K562 (cell line): ENCODE measurements around the gene DAGLB. TPM values are rescaled to one million over a fixed set of nuclear protein-coding genes. Genes with fewer than 3 reads are reported as not detected.
A peak's percentile ranks its signal among the peaks of the same experiment; 100 is the strongest.

Experiments
- BACH1 ChIP-seq: fragments of 200-800 bp; sonication (Bioruptor generic); IDR thresholded peaks from 2 replicates; pipeline ENCODE4 v1.6.1; 2016; ENCODE audit warnings: missing genetic modification characterization, missing compliant biosample characterization
- BCOR ChIP-seq: fragments of 450-650 bp; IDR thresholded peaks from 2 replicates; pipeline ENCODE4 v1.6.1; 2016
- BDP1 ChIP-seq: IDR thresholded peaks from 3 replicates; pipeline ENCODE4 v1.6.1; 2011; ENCODE audit not compliant: insufficient read length, insufficient read depth
- C11orf30 ChIP-seq: fragments of 450-650 bp; IDR thresholded peaks from 2 replicates; pipeline ENCODE4 v1.6.1; 2016; ENCODE audit warnings: low read depth, mild to moderate bottlenecking
- DACH1 ChIP-seq: fragments of 450-650 bp; IDR thresholded peaks from 2 replicates; pipeline ENCODE4 v1.6.1; 2018; ENCODE audit not compliant: partially characterized antibody
- EHMT2 ChIP-seq: fragments of 450-650 bp; IDR thresholded peaks from 2 replicates; pipeline ENCODE4 v1.6.1; 2018; ENCODE audit warnings: antibody characterized with exemption
- ETV1 ChIP-seq: fragments of 450-650 bp; conservative IDR thresholded peaks from 2 replicates; pipeline ENCODE4 v1.6.1; 2016; ENCODE audit warnings: missing genetic modification characterization, control low read depth, low read depth, missing compliant biosample characterization
- EWSR1 ChIP-seq: fragments of 450-650 bp; IDR thresholded peaks from 2 replicates; pipeline ENCODE4 v1.6.1; 2018; ENCODE audit warnings: borderline replicate concordance, mild to moderate bottlenecking, low read depth, moderate library complexity; ENCODE audit not compliant: partially characterized antibody
- FOXK1 ChIP-seq: sonication (generic); formaldehyde crosslinking; IDR thresholded peaks from 2 replicates; pipeline ENCODE4 v1.8.0; 2022; ENCODE audit warnings: missing genetic modification reagents, mild to moderate bottlenecking, borderline replicate concordance
- HLTF ChIP-seq: fragments of 450-650 bp; IDR thresholded peaks from 2 replicates; pipeline ENCODE4 v1.6.1; 2016
- HMBOX1 ChIP-seq: sonication (generic); IDR thresholded peaks from 2 replicates; pipeline ENCODE4 v1.6.1; 2016
- JUNB ChIP-seq: fragments of 450-650 bp; formaldehyde crosslinking; conservative IDR thresholded peaks from 2 replicates; pipeline ENCODE4 v1.4.0; 2020; ENCODE audit warnings: mild to moderate bottlenecking
- KDM2B ChIP-seq: fragments of 250-450 bp; sonication (Bioruptor Pico); IDR thresholded peaks from 2 replicates; pipeline ENCODE4 v1.8.0; 2021; ENCODE audit warnings: mild to moderate bottlenecking, moderate library complexity
- NFIX ChIP-seq: fragments of 250-450 bp; sonication (Bioruptor Pico); IDR thresholded peaks from 2 replicates; pipeline ENCODE4 v1.4.0; 2020; ENCODE audit warnings: low read depth, mild to moderate bottlenecking, moderate library complexity
- NR1H2 ChIP-seq: sonication (generic); formaldehyde crosslinking; IDR thresholded peaks from 2 replicates; pipeline ENCODE4 v1.4.0; 2020; ENCODE audit warnings: mild to moderate bottlenecking, missing genetic modification reagents
- PRPF4 ChIP-seq: fragments of 200-400 bp; formaldehyde crosslinking; IDR thresholded peaks from one replicate; pipeline ENCODE4 v1.6.1; 2017; ENCODE audit warnings: low read length, low read depth, mild to moderate bottlenecking; ENCODE audit not compliant: insufficient read depth, poor library complexity, severe bottlenecking
- RBM39 ChIP-seq: fragments of 200-400 bp; formaldehyde crosslinking; optimal IDR thresholded peaks from 2 replicates; pipeline ENCODE3; 2018; ENCODE audit warnings: low read depth, low read length
- SMARCA5 ChIP-seq: fragments of 450-650 bp; IDR thresholded peaks from 2 replicates; pipeline ENCODE4 v1.6.1; 2016
- SRSF3 ChIP-seq: fragments of 200-400 bp; formaldehyde crosslinking; IDR thresholded peaks from 2 replicates; pipeline ENCODE4 v1.6.1; 2016; ENCODE audit warnings: mild to moderate bottlenecking, low read length, moderate library complexity; ENCODE audit not compliant: insufficient read depth
- TAF7 ChIP-seq: fragments of 450-650 bp; IDR thresholded peaks from 2 replicates; pipeline ENCODE4 v1.6.1; 2016; ENCODE audit warnings: missing genetic modification characterization, missing compliant biosample characterization
- TAL1 ChIP-seq: fragments of 450-650 bp; IDR thresholded peaks from 2 replicates; pipeline ENCODE4 v1.6.1; 2016; ENCODE audit warnings: mild to moderate bottlenecking
- TEAD2 ChIP-seq: fragments of 450-650 bp; IDR thresholded peaks from 2 replicates; pipeline ENCODE4 v1.6.1; 2016; ENCODE audit warnings: missing genetic modification characterization, control low read depth, missing compliant biosample characterization
- WHSC1 ChIP-seq: IDR thresholded peaks from one replicate; pipeline ENCODE4 v1.6.1; 2012; ENCODE audit warnings: low read length, control low read depth, inconsistent platforms
- polyA plus RNA-seq, 8 experiments: library from polyadenylated mRNA; depleted of rRNA in 4 of 8; stranded (reverse) in 5 of 8; unstranded in 3 of 8; fragments of >200 nt; fragmentation: Nextera tagmentation in 2 of 8; fragmentation: Illumina TruSeq in 1 of 8; extraction: Ambion mirVana in 2 of 8; extraction: Trizol in 1 of 8; gene quantifications; 2 replicates each; pipeline versions ENCODE4 v1.2.1 to v1.2.3, GENCODE V29; 2011 to 2014; ENCODE audit warnings: inconsistent platforms in 1 of 8, missing spikeins in 1 of 8
- total RNA-seq, 7 experiments: library from RNA; depleted of rRNA in 6 of 7; stranded (reverse); fragments of >200 nt in 6 of 7; fragmentation: Illumina TruSeq in 2 of 7; extraction: Trizol in 2 of 7; gene quantifications; 2 replicates each; pipeline versions ENCODE4 v1.2.1 to v1.2.3, GENCODE V29; 2011 to 2021; ENCODE audit warnings: low replicate concordance in 1 of 7
- TF ChIP-seq, protein P1 (sequence below): fragments of 450-650 bp; formaldehyde crosslinking; IDR thresholded peaks from 2 replicates; pipeline ENCODE4 v1.4.0; 2022; ENCODE audit warnings: missing genetic modification characterization
- TF ChIP-seq, protein P2 (sequence below): fragments of 250-450 bp; sonication (Bioruptor Pico); IDR thresholded peaks from 2 replicates; pipeline ENCODE4 v1.4.0; 2020; ENCODE audit warnings: borderline replicate concordance
- TF ChIP-seq, protein P3 (sequence below): fragments of 200-400 bp; formaldehyde crosslinking; IDR thresholded peaks from 2 replicates; pipeline ENCODE4 v1.6.1; 2017; ENCODE audit warnings: mild to moderate bottlenecking, low read depth, low read length, moderate library complexity

The DAGLB gene
- total and polyA plus RNA-seq, 9 of the 15 experiments (the other 6 are each of a cell fraction or from before 2014, with no cell fraction given), result 0.92 to 16.4 (median 9.3) TPM

GRCh38 chr7:6451224-6451705 is 3.5 kb upstream of the DAGLB start (continued):
- TF ChIP-seq NFIX (no peak), TAF7 (tag) (no peak), WHSC1 (no peak), KDM2B (CRISPR knock-in tag) (no peak), HLTF (peak; percentile 94), JUNB (CRISPR knock-in tag) (no peak), BDP1 (no peak), NR1H2 (CRISPR knock-in tag) (no peak), TAL1 (peak; percentile 99), EWSR1 (no peak), SMARCA5 (no peak), RBM39 (no peak), FOXK1 (CRISPR knock-in tag) (no peak), ETV1 (tag) (peak; percentile 44; the same call in 1 of the 2 replicates), DACH1 (peak; percentile 89), C11orf30 (peak; percentile 58; the same call in 1 of the 2 replicates), BACH1 (tag) (peak; percentile 73; the same call in 1 of the 2 replicates), EHMT2 (no peak), PRPF4 (no peak), TEAD2 (tag) (no peak), HMBOX1 (peak; percentile 64; the same call in 1 of the 2 replicates), SRSF3 (no peak), BCOR (peak; percentile 93)
- TF ChIP-seq, protein P1, sequence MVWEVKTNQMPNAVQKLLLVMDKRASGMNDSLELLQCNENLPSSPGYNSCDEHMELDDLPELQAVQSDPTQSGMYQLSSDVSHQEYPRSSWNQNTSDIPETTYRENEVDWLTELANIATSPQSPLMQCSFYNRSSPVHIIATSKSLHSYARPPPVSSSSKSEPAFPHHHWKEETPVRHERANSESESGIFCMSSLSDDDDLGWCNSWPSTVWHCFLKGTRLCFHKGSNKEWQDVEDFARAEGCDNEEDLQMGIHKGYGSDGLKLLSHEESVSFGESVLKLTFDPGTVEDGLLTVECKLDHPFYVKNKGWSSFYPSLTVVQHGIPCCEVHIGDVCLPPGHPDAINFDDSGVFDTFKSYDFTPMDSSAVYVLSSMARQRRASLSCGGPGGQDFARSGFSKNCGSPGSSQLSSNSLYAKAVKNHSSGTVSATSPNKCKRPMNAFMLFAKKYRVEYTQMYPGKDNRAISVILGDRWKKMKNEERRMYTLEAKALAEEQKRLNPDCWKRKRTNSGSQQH (CRISPR knock-in tag), result 0 out of 2 replicates have a peak, but pooled peaks have one; percentile 37
- TF ChIP-seq, protein P2, sequence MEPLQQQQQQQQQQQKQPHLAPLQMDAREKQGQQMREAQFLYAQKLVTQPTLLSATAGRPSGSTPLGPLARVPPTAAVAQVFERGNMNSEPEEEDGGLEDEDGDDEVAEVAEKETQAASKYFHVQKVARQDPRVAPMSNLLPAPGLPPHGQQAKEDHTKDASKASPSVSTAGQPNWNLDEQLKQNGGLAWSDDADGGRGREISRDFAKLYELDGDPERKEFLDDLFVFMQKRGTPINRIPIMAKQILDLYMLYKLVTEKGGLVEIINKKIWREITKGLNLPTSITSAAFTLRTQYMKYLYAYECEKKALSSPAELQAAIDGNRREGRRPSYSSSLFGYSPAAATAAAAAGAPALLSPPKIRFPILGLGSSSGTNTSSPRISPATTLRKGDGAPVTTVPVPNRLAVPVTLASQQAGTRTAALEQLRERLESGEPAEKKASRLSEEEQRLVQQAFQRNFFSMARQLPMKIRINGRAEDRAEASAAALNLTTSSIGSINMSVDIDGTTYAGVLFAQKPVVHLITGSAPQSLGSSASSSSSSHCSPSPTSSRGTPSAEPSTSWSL (CRISPR knock-in tag), result no peak
- TF ChIP-seq, protein P3, sequence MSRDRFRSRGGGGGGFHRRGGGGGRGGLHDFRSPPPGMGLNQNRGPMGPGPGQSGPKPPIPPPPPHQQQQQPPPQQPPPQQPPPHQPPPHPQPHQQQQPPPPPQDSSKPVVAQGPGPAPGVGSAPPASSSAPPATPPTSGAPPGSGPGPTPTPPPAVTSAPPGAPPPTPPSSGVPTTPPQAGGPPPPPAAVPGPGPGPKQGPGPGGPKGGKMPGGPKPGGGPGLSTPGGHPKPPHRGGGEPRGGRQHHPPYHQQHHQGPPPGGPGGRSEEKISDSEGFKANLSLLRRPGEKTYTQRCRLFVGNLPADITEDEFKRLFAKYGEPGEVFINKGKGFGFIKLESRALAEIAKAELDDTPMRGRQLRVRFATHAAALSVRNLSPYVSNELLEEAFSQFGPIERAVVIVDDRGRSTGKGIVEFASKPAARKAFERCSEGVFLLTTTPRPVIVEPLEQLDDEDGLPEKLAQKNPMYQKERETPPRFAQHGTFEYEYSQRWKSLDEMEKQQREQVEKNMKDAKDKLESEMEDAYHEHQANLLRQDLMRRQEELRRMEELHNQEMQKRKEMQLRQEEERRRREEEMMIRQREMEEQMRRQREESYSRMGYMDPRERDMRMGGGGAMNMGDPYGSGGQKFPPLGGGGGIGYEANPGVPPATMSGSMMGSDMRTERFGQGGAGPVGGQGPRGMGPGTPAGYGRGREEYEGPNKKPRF, result no peak
